HUDEP-2 (cell line): ENCODE data around the gene STX5.
"Not testable (repeated sequence)": the region's sequence is repeated elsewhere in the genome, so short reads cannot be mapped to it uniquely, and the experiment has no call there.

ENCODE experiments used
- DNase-seq, 76 experiments: peaks; one replicate each; lab custom pipeline; 2025; ENCODE audit not compliant: unreplicated experiment in 76 of 76; lab: John Stamatoyannopoulos, UW

The STX5 gene

DNA sequence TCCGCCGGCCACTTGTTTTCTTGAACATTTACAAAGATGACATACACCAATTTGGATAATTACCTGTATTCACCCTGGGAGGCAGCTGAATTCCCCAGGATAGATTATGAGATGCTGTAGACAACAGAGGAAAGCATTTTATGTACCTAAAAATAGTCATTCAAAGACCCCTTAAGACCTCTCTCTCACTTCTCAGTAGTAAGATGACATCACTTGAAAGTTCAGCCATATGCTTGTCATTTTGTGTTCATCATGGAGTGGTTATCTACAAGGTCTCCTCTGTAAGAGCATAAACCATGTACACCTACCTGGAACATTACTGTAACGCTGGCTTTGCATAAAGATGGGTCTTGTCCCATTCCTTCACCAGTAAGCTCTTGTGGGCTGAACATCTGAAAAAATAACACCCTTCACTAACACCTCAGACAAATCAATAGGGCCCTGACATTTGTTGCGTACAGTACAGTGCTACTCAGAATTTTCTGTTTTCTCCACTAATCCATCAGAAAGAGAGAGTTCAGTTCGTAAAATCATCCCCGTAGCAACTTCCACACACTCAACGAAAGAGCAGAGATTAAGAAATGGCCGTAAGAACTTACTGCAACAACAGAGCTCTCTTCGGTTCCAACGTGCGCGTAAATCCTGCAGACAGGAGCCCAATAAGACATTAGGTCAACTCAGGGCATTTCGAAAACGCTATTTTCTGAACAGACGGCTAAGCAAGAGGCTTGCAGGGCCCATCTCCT, 23.1 kb upstream of the STX5 start:
- peak in 3 of 76 experiments; percentile 42 to 60 (median 53) for DNase-seq

DNA sequence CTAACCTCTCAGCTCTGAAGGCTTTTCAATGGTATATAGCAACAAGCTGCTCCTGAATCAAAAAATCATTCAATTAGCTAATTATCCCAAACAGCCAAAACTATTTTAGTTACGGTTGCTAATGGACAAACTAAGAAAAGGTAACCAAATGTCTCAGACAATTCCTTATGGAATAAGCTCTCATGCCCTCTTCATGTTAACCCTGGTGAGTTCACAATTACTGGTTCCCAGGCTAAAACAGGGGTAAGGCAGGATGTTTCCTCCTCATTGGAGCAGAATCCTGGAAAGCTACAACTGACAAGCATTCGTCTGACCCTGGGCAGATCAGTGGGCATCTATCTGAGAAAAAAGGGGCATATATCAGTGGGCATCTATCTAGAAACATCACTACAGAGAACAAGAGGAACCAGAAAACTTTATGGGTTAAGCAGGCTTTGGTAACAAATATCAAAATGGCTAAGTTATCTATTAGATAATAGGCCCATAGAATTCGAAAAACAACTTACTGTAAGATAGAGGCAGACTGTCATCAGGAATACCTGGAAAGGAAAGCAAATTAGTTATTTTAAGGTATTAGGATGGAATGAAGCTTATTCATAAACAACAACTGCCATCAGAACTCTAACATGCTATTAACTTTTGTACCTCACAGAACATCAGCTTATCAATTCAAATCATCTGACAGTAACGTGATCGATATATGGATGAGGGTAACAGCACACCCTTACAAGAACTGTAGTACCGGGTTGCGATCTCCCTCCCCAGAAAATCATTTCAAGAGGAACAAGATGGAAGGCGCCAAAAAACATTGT, 22.4 kb upstream of the STX5 start:
- DNase-seq = peak in 1 of 76 experiments; percentile 18

DNA sequence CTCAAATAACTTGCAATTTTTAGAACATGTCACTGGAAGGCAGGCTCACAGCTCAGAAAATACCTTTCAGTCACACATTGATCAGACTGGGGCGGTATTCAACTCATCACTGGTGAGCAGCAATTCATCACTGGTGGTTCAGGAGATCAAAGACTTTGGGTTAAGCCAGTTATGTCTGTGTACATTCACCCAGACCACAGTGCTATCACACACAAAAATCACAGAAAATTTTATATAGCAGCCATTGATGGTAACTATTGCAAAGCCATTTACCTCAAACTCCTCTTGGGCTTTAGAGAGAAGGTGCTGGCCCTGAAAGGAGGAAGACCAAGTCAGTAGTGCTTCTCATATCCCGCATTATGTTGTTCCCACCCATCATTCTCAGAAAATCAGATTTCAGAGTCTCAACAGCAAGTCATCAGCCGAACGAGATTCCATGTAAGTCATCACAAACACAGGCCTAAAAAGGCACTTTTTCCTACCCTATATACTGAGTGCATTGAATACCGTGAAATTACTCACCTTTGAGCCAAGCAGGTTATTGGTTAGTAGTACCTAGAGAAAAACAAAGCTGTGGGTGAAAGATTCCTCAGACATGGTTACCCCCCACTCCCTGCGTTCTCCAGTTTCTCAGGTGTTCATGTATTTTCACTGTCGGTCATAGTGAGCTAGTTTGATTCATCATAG, 21.6 kb upstream of the STX5 start:
- DNase-seq = no peak

DNA sequence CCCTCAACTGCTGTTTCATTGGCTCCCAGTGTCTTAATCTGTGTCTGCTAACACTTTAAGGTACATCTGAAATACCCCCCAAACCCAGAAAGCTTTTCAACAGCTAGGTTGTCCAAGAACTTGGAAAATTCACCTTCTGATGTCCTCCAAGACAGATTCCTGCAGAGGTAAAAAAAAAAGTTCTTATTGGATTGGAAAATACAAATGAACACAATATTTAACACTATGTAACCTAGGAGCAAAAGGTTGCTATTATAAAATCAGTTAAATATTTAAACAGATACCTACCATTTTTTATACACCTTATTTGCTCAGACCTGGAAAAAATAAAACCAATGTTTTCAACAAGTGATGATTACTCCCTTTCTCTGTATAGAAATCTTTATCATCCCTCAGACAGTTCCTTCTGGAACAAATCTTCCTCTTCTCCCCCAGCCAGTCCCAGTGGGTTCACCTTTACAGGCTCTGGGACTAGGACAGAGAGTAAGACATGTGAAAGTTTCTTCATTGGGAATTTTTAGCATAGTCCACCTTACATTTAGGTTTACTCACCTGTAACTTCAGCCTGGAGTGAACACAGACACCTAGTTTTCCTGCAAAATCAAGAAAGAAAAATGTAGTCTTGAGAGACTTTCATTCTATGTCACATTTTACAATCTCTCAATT, 20.8 kb upstream of the STX5 start:
- DNase-seq = no peak

DNA sequence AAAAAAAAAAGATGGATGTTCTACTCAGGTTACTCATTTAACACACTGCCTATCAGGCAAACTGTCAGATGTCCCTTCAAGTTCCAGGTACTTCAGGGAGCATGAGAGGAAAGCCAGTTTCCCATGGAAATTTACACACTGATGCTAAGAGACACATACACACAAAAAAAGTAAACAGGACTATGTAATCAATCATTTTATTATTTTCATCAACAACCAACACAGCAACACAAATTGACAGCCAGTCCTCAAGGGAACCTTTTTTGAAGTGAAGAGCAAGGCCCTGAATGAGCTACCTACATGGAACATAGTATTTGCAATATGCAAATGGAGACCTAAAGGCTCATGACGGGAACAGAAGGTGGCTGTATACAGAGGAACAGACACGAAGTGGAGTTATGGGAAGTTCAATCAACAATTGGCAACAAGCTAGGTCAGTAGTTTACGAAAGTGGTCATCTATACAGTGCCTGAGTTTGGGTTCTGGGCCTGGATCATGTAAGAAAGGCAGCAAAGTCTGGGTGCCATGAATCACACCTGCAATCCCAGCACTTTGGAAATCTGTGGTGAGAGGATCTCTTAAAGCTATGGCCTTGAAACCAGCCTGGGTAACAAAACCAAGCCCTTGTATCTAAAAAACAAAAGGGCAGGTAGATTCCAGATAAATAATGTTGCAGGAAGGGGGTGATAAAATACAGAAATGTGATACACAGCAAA, 20.1 kb upstream of the STX5 start:
- peak in 3 of 76 experiments; percentile 20 to 53 (median 23) for DNase-seq

DNA sequence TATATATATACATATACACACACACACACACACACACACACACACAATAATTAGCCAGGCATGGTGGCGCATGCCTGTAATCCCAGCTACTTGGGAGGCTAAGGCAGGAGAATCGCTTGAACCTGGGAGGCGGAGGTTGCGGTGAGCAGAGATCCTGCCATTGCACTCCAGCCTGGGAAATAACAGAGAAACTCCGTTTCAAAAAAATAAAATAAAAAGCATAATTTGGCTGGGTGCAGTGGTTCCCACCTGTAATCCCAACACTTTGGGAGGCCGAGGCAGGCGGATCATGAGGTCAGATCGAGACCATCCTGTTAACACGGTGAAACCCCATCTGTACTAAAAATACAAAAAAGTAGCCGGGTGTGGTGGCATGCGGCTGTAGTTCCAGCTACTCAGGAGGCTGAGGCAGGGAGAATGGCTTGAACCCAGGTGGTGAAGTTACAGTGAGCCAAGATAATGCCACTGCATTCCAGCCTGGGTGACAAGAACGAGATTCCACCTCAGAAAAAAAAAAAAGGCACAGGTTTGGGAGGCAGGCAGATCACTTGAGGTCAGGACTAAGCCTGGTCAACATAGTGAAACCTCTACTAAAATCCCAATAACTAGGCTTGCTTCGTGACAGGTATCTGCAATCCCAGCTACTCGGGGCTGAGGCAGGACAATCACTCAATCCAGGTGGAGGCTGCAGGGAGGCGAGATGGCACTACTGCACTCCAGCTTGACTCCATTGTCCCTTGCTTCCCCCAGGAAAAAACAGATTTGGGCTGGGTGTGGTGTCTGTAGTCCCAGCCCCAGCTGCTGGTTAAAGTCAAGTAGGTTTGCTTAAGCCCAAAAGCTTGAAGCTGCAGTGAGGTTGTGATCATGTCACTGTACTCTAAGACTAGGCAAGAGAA, 19.3 kb upstream of the STX5 start:
- peak in 47 of 76 experiments; percentile 17 to 79 (median 46) for DNase-seq

DNA sequence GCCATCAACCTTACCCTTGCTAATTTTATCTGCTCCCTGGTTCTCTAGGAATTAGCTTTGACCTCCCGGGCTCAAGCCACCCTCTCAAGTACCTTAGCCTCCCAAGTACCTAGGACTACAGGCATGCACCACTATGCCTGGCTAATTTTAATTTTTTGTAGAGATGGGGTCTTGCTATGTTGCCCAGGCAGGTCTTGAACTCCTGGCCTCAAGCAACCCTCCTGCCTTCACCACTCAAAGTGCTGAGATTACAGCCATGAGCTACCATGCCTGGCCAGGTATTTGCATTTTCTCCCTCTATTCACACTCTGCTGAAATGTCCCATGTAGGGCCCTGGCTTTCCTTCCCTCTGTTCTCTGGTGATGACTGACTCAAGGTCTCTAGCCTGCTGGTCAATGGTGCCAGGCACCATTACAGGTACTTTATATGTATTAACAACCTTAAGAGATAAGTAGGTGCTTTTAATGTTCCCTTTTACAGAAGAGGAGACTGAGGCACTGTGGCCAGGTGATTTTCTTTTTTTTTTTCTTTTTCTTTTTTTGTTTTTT, 16.0 kb upstream of the STX5 start:
- DNase-seq = no peak

DNA sequence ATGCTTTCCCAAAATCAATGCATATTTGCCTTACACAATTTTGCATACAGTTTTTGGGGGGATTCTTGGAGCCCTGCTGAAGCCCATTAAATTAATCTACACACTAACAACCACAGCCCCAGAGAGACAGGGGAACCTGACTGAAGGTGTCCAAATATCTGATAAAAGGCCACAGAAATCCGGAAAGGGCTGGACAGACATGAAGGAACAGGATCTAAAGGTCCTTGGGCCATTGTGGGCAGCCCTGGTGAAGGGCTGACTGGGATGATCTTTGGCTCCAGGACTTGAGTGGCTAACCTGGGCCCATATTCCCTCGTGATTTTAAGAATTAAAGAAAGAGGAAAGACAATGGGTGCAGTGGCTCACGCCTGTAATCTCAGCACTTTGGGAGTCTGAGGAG, 14.3 kb upstream of the STX5 start:
- no peak for DNase-seq

DNA sequence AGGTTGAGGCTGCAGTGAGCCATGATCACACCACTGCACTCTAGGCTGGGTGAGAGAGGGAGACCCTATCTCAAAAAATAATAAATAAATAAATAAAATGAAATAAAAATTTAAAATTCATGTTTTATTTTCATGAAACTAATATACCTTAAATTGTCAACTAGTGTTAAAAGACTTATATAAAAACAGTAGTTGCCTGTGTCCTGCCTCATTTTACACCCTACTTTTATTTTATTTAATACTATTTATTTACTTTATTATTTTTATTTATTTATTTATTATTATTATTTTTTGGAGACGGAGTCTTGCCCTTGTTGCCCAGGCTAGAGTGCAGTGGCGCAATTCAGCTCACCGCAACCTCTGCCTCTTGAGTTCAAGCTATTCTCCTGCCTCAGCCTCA, 12.3 kb upstream of the STX5 start:
- DNase-seq = no peak

DNA sequence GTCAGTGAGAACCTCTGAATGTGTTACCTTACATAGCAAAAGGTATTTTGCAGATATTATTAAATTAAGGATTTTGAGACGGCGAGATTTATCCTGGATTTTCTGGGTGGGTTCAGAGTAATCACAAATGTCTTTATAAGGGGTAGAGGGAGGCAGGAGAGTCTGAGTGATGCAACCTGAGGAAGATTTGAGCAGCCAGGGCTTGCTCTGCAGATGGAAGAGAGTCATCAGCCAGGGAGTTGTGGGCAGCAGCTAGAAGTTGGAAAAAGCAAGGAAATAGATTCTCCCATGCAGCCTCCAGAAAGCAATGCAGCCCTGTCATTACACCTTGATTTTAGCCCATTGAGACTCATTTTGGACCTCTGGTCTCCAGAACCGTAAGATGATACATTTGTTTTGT, 11.6 kb upstream of the STX5 start:
- no peak for DNase-seq

DNA sequence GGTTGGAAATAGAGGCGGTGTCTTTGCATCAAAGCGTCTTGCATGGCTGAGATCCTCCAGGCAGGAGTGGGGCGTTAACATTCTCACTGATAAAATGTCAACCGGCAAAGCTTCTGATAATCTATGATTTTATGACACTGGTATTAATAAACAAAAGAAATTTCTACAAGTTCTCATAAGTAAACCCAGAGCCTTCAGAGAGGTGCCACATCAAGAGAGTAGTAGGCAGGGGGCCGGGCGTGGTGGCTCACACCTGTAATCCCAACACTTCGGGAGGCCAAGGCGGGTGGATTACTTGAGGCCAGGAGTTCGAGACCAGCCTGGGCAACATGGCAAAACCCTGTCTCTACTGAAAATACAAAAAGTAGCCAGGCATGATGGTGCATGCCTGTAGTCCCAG, 11.0 kb upstream of the STX5 start:
- DNase-seq = not testable (repeated sequence)

DNA sequence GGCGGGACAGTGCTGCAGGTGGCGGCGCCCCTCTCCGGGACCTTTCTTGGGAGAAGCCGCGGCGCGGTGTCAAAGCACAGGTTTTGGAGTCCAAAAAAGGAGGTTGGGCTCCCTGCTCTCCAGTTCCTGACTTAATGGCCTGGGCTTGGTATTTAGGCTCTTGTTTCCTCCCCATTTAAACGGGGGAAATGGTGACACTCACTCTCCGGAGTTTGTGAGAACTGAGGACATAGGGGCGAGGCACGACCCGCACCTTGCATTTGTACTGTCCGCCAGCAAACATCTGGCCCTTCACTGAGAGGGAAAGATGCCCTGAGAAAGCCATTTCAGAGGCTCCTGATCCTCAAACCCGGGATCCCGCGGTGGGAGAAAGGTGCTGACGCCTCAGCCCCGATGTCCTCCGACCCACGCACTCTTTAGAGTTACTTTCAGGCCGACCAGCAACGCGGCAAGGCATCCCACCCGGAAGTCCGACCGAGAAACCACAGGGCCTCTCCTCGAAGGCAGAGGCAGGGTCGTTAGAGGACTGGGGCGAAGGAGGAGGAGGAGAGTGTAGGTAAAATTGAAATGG, 10.4 kb upstream of the STX5 start:
- no peak for DNase-seq

DNA sequence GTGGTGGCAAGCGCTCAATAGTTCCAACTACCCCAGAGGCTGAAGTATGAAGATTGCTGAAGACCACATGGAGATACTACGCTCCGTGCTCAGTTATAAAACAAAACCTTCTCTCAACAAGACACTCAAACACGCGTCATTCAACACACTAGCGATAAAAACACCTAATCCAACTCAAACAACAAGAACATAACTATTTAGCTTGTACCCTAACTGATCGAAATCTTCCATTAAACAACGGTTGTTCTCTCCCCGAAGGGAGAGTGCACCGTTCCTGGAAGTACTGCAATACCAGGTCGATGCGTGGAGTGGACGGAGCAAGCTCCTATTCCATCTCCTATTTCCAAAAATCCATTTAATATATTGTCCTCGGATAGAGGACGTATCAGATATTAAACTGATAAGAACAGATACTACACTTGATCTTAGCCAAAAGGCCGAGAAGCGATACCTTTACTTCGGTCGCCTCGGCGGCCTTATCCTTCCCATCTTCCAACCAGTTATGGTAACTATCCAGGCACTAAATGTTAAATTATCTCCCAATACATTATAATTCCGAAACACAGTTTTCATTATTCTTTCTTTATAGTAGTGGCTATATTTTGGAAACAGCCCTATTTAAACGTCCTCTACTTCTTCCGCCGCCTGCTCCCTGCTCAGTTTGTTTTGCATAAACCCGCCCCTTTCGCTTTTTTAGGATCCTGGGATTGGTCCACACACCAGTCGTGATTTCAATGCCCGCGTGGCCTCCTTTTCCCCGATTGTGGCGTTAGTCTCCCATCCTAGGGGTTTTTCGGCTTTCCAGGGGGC, 9.7 kb upstream of the STX5 start:
- peak; percentile 34 to 99 (median 86) for DNase-seq

DNA sequence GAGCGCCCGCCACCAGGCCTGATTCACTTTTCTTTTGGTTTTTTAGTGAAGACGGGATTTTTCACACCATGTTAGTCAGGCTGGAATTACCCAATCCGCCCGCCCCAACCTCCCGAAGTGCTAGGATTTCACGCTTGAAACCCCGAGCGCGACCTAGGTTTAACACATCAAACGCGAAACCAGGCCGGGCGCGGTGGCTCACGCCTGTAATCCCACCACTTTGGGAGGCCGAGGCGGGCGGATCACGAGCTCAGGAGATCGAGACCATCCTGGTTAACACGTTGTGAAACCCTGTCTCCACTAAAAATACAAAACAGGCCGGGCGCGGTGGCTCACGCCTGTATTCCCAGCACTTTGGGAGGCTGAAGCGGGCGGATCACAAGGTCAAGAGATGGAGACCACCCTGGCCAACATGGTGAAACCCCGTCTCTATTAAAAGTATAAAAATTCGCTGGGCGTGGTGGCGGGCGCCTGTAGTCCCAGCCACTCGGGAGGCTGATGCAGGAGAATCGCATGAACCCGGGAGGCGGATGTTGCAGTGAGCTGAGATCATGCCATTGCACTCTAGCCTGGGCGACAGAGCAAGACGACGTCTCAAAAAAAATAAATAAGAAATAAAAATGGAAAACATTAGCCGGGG, 9.0 kb upstream of the STX5 start:
- peak in 40 of 76 experiments; percentile 21 to 86 (median 66) for DNase-seq

DNA sequence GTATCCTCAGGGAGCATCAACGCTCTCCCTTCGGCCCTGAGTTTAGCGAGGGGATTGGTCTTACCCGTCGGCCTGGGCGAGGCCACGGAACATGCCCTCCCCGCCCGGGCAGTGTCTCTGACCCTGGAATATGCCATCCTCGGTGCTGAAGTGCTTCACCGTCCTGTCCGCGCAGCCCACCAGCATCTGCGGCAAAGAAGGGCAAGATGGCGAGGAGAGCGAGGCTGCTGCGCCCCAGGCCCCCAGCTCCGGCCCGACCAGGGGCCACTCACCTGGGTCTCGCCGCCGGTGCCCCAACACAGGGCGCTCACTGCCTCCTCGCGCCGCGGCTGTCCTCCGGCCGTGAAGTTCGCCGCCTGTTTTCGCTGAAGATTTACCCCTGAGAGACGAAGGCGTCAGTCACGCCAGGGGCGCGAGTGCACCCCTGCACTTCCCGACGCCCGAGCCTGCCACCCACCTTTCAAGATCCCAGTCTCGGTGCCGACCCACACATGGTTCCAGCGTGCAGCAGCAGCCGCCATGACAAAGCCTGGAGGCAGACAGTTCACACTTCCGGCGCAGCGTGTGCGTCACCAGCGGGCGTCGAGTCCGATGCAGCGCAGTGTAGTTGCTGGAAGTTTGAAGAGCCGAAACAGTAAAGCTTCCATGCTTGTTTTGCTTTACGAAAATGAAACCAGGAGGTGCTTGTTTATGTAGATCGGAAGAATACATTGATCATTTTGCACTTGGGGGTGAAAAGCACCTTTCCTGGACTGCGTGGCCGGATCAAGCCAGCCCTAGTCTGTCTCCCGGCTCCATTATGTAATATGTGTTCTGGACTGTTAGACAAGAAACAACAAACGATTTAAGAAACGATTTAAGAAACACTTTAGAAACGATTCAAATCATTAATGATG, 7.4 kb upstream of the STX5 start, which contains the start of gene WDR74:
Gene WDR74 (minus strand): TSS at position 541 of the 896 bp plus-strand sequence. CDS start 20 bp downstream, at position 521.
- DNase-seq = peak in 71 of 76 experiments; percentile 42 to 90 (median 76)

DNA sequence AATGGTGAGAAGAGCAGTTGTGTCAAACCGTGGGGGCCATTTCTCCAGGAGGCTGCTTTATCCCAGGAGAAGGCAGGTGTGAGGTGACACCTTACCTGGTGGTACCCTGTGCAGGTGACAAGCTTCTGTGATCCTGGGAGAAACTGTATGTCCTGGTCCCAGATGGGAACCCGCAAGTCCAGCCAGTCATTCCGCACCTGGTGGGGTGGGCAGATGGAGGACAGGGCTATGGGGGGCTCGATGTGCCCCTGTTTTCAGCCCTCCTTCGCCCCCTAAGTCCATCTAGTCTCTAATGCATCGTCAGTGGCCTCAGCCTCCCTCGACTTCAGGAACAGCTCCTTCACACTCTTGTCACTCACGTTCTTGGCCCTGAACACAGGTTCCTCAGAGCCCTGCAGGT, 3.5 kb upstream of the STX5 start:
- DNase-seq = no peak
